Liver (tissue), 9 donors: ENCODE results near the gene CPLX3. TPM values are rescaled to one million over a fixed set of nuclear protein-coding genes. Genes with fewer than 3 reads are reported as not detected.

Experiments used
- DNase-seq: peaks from one replicate; pipeline ENCODE4 v3.0.0-alpha.2; 2017; ENCODE audit warnings: low spot score
- H3K27ac ChIP-seq, 2 donors: one replicate each; pipeline ENCODE4 v1.7.0; 2013; ENCODE audit warnings: inconsistent platforms in 2 of 2, low read length in 2 of 2, control low read depth in 1 of 2, low read depth in 1 of 2, mild to moderate bottlenecking in 1 of 2
- H3K27me3 ChIP-seq, 4 donors: one replicate each; pipeline versions ENCODE4 v1.6.1 to v1.7.0; 2013; ENCODE audit warnings: low read length in 3 of 4, inconsistent platforms in 1 of 4, mild to moderate bottlenecking in 1 of 4, moderate library complexity in 1 of 4; ENCODE audit not compliant: control insufficient read depth in 4 of 4, insufficient read depth in 4 of 4
- H3K36me3 ChIP-seq, 4 donors: one replicate each; pipeline versions ENCODE4 v1.6.1 to v1.7.0; 2013; ENCODE audit warnings: low read length in 3 of 4, mild to moderate bottlenecking in 3 of 4, low read depth in 1 of 4, moderate library complexity in 1 of 4; ENCODE audit not compliant: control insufficient read depth in 4 of 4, insufficient read depth in 3 of 4
- H3K4me1 ChIP-seq, 4 donors: one replicate each; pipeline versions ENCODE4 v1.6.1 to v1.7.0; 2013; ENCODE audit warnings: low read length in 3 of 4, mild to moderate bottlenecking in 3 of 4, moderate library complexity in 1 of 4; ENCODE audit not compliant: control insufficient read depth in 4 of 4, insufficient read depth in 4 of 4
- H3K4me3 ChIP-seq, 3 donors: one replicate each; pipeline versions ENCODE4 v1.6.1 to v1.7.0; 2013; ENCODE audit warnings: low read length in 3 of 3, control low read depth in 1 of 3, low read depth in 1 of 3, mild to moderate bottlenecking in 1 of 3
- H3K9ac ChIP-seq, 2 donors: one replicate each; pipeline ENCODE4 v1.7.0; 2013; ENCODE audit warnings: low read length in 2 of 2, mild to moderate bottlenecking in 2 of 2, moderate library complexity in 2 of 2, control low read depth in 1 of 2, low read depth in 1 of 2
- H3K9me3 ChIP-seq, 4 donors: one replicate each; pipeline versions ENCODE4 v1.6.1 to v1.7.0; 2013; ENCODE audit warnings: low read length in 3 of 4; ENCODE audit not compliant: control insufficient read depth in 4 of 4
- ATF3 ChIP-seq: IDR thresholded peaks from 2 replicates; pipeline ENCODE4 v1.6.1; 2016; ENCODE audit warnings: antibody characterized with exemption
- CTCF ChIP-seq: fragments of 150-350 bp; IDR thresholded peaks from 2 replicates; pipeline ENCODE4 v1.5.1; 2017; ENCODE audit warnings: improper control_type of control experiment, low read depth, low read length; ENCODE audit not compliant: missing input control
- EGR1 ChIP-seq, 2 donors: IDR thresholded peaks; 2 replicates each; pipeline ENCODE4 v1.6.1; 2016 to 2018; ENCODE audit warnings: antibody characterized with exemption in 2 of 2, low read depth in 2 of 2
- FOXA1 ChIP-seq: IDR thresholded peaks from 2 replicates; pipeline ENCODE4 v1.6.1; 2016; ENCODE audit warnings: antibody characterized with exemption
- FOXA2 ChIP-seq: IDR thresholded peaks from 2 replicates; pipeline ENCODE4 v1.6.1; 2016; ENCODE audit warnings: antibody characterized with exemption
- HNF4A ChIP-seq, 2 donors: conservative IDR thresholded peaks; 2 replicates each; pipeline ENCODE4 v1.6.1; 2016; ENCODE audit warnings: antibody characterized with exemption in 2 of 2, mild to moderate bottlenecking in 2 of 2
- HNF4G ChIP-seq: IDR thresholded peaks from 2 replicates; pipeline ENCODE4 v1.6.1; 2016; ENCODE audit warnings: antibody characterized with exemption
- JUND ChIP-seq, 2 donors: IDR thresholded peaks; 2 replicates each; pipeline ENCODE4 v1.6.1; 2016; ENCODE audit warnings: antibody characterized with exemption in 2 of 2
- MAX ChIP-seq: IDR thresholded peaks from 2 replicates; pipeline ENCODE4 v1.6.1; 2016; ENCODE audit warnings: antibody characterized with exemption
- NR2F2 ChIP-seq: IDR thresholded peaks from 2 replicates; pipeline ENCODE4 v1.6.1; 2016; ENCODE audit warnings: antibody characterized with exemption
- RAD21 ChIP-seq, 2 donors: IDR thresholded peaks; 2 replicates each; pipeline ENCODE4 v1.6.1; 2016; ENCODE audit warnings: antibody characterized with exemption in 2 of 2, mild to moderate bottlenecking in 2 of 2
- REST ChIP-seq: IDR thresholded peaks from 2 replicates; pipeline ENCODE4 v1.6.1; 2016; ENCODE audit warnings: antibody characterized with exemption, mild to moderate bottlenecking
- RXRA ChIP-seq, 2 donors: IDR thresholded peaks; 2 replicates each; pipeline ENCODE4 v1.6.1; 2017 to 2018; ENCODE audit warnings: antibody characterized with exemption in 2 of 2, mild to moderate bottlenecking in 1 of 2
- SP1 ChIP-seq: IDR thresholded peaks from 2 replicates; pipeline ENCODE4 v1.6.1; 2018; ENCODE audit warnings: antibody characterized with exemption, mild to moderate bottlenecking
- TAF1 ChIP-seq: conservative IDR thresholded peaks from 2 replicates; pipeline ENCODE4 v1.6.1; 2016; ENCODE audit warnings: antibody characterized with exemption, mild to moderate bottlenecking
- YY1 ChIP-seq: IDR thresholded peaks from 2 replicates; pipeline ENCODE4 v1.6.1; 2016; ENCODE audit warnings: antibody characterized with exemption, mild to moderate bottlenecking
- WGBS: extraction: QIAGEN DNeasy Blood & Tissue Kit; methylation state at CpG from one replicate; pipeline ENCODE4 v1.1.7; 2013; 5-methylcytosine and 5-hydroxymethylcytosine counted together
- polyA plus RNA-seq, 2 donors: library from polyadenylated mRNA; stranded (reverse) in 1 of 2; unstranded in 1 of 2; fragments of 200-250 nt in 1 of 2; fragments of >200 nt in 1 of 2; fragmentation: Nextera tagmentation in 1 of 2; extraction: Ambion mirVana in 1 of 2; gene quantifications; one replicate each; pipeline versions ENCODE4 v1.2.1 to v1.2.3, GENCODE V29; 2013 to 2015
- total RNA-seq, 2 donors: library from RNA; depleted of rRNA; stranded (reverse); fragments of >200 nt; gene quantifications; one replicate each; pipeline ENCODE4 v1.2.3, GENCODE V29; 2014
- donor health status: healthy.
- donor health status: healthy.
- donor health status: healthy.
- donor health status: healthy.
- donor health status: healthy.

The CPLX3 gene
- total and polyA plus RNA-seq, 4 donors, result not detected

GRCh38 chr15:74832826-74833225, 6.4 kb downstream of the CPLX3 start:
- H3K9me3 ChIP-seq, result no peaks in the 10 kb centered on the region
- no peak overlapping the region for H3K27ac ChIP-seq
- H3K36me3 ChIP-seq, result peaks cover 0 to 12% (median 3%) of the 10 kb centered on the region in 4 donors
- TF ChIP-seq ATF3, result no peak
- no peak for TF ChIP-seq TAF1
- no peak for TF ChIP-seq JUND (IDR thresholded peaks at IDR 0.05)
- no peak for TF ChIP-seq RAD21 (IDR thresholded peaks at IDR 0.05)
- no peak for TF ChIP-seq HNF4A (conservative IDR thresholded peaks at IDR 0.05)
- TF ChIP-seq RXRA (IDR thresholded peaks at IDR 0.05), result no peak
- TF ChIP-seq SP1, result no peak
- no peak for TF ChIP-seq FOXA2
- no peak for TF ChIP-seq MAX
- no peak for TF ChIP-seq EGR1 (IDR thresholded peaks at IDR 0.05; ENCODE audit: low read depth in 2 of 2)
- no peak for TF ChIP-seq FOXA1
- TF ChIP-seq HNF4G, result no peak
- H3K27me3 ChIP-seq, result peaks cover 0 to 2% (median 0%) of the 10 kb centered on the region in 4 donors
- no peak overlapping the region for H3K4me3 ChIP-seq
- no peak for DNase-seq
- WGBS, result 80% methylated on average over 4 of the region's 4 CpGs
- no peak overlapping the region for H3K9ac ChIP-seq
- no peaks in the 10 kb centered on the region for H3K4me1 ChIP-seq

- 82% methylated on average over 12 of the region's 12 CpGs for WGBS
- Histone ChIP-seq H3K9ac (no peak overlapping the region), H3K4me3 (no peak overlapping the region), H3K36me3 (peaks cover 0 to 13% (median 8%) of the 10 kb centered on the region in 4 donors), H3K9me3 (no peaks in the 10 kb centered on the region), H3K27ac (no peak overlapping the region), H3K4me1 (no peaks in the 10 kb centered on the region), H3K27me3 (no peaks in the 10 kb centered on the region)
- TF ChIP-seq YY1 (no peak), FOXA1 (no peak), NR2F2 (no peak), MAX (no peak), CTCF (no peak), SP1 (no peak), FOXA2 (no peak), REST (no peak), JUND (IDR thresholded peaks at IDR 0.05) (no peak)
- no peak for DNase-seq
Measured at GRCh38 chr15:74833376-74834107, 7.1 kb downstream of the CPLX3 start.
